ENCODE measurements around the gene S100Z.

DNA sequence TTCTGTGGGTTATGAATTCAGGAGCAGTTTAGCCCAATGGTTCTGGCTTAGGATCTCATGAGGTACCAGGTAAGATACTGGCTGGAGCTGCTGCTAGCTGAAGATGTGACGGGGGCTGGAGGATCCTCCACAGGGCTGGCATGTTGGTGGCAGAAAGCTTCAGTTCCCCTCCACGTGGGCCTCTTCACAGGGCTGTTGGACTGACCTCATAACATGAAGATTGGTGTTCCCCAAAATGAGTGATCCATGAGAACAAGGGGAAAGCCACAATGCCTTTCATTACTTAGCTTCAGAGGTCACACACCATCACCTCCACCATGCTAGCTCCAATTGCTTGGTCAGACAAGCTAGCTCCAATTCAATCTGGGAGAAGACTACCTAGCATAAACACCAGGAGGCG lies 8.5 kb upstream of the S100Z start:
- TF ChIP-seq PRDM10 (tag by site-specific recombination; IDR thresholded peaks at IDR 0.05), result no peak
- no peak for TF ChIP-seq CTCF (tag by site-specific recombination; IDR thresholded peaks at IDR 0.05)
- no peak for TF ChIP-seq YY1 (tag by site-specific recombination; IDR thresholded peaks at IDR 0.05)
- no peak for TF ChIP-seq ZNF776 (tag by site-specific recombination; IDR thresholded peaks at IDR 0.05; ENCODE audit: borderline replicate concordance)
- no peak for TF ChIP-seq SP2 (tag by site-specific recombination; IDR thresholded peaks at IDR 0.05)
- TF ChIP-seq ZNF433 (tag by site-specific recombination; IDR thresholded peaks at IDR 0.05; ENCODE audit: low read depth), result no peak
- no peak for TF ChIP-seq HOXC10 (CRISPR knock-in tag; IDR thresholded peaks at IDR 0.05)
- no peak for TF ChIP-seq RBAK (tag by site-specific recombination; IDR thresholded peaks at IDR 0.05)
- TF ChIP-seq BCL11A (tag by site-specific recombination; IDR thresholded peaks at IDR 0.05; ENCODE audit: low read depth), result no peak
- no peak for TF ChIP-seq ZNF169 (tag by site-specific recombination; IDR thresholded peaks at IDR 0.05)
